GM12878 (cell line): ENCODE results near the gene SEPTIN14. TPM values are rescaled to one million over a fixed set of nuclear protein-coding genes. Genes with fewer than 3 reads are reported as not detected.
"Not testable (repeated sequence)": the region's sequence is repeated elsewhere in the genome, so short reads cannot be mapped to it uniquely, and the experiment has no call there.

Source experiments
- ATAC-seq: fragments of 200-7000 bp; cut with Tn5 transposase; 3 replicates; pipeline ENCODE4 v1.9.1; 2020; ENCODE audit warnings: mild to moderate bottlenecking, moderate library complexity
- BruUV-seq: library from RNA; stranded (reverse); fragments of 400-500 nt; replicated peaks from 2 replicates; lab custom pipeline; 2021; lab: Mats Ljungman, UMichigan
- CTCF ChIA-PET: fragments of 300-600 bp; sonication (Branson Sonifier 250); formaldehyde crosslinking; extraction: SDS; loops from one replicate; lab custom pipeline; 2021; ENCODE audit warnings: inconsistent platforms; lab: Yijun Ruan, JAX
- POLR2A ChIA-PET: fragments of 350-600 bp; formaldehyde crosslinking; extraction: SDS; loops from one replicate; lab custom pipeline; 2021; ENCODE audit warnings: inconsistent platforms; lab: Charles Lee
- RAD21 ChIA-PET: fragments of 300-600 bp; sonication (Branson Sonifier 250); formaldehyde crosslinking; loops from one replicate; lab custom pipeline; 2023; ENCODE audit warnings: antibody characterized with exemption; ENCODE audit not compliant: unreplicated experiment; lab: Charles Lee
- SMC1A ChIA-PET: fragments of 300-600 bp; sonication (Branson Sonifier 250); formaldehyde crosslinking; loops from one replicate; lab custom pipeline; 2023; ENCODE audit not compliant: unreplicated experiment, uncharacterized antibody; lab: Charles Lee
- DNase-seq: peaks from one replicate; pipeline ENCODE4 v3.0.0-alpha.2; 2011; ENCODE audit warnings: low read depth, low spot score
- FAIRE-seq: peaks from 3 replicates; lab custom pipeline; 2011; peaks lifted over from hg19 to GRCh38; lab: Jason Lieb, UNC
- H2AFZ ChIP-seq: 2 replicates; pipeline ENCODE4 v1.6.0; 2011; ENCODE audit warnings: low read depth, low read length, control low read depth; ENCODE audit not compliant: control insufficient read depth
- H3K27ac ChIP-seq: 2 replicates; pipeline ENCODE4 v1.5.1; 2011; ENCODE audit warnings: control low read depth; ENCODE audit not compliant: control insufficient read depth, insufficient read depth
- H3K27me3 ChIP-seq, 2 experiments: replicated peaks in 1 of 2; 2 replicates each; pipeline versions ENCODE4 v1.6.0 to v1.6.1; 2011; ENCODE audit warnings: low read length in 1 of 2; ENCODE audit not compliant: control insufficient read depth in 2 of 2, insufficient read depth in 2 of 2
- H3K36me3 ChIP-seq, 2 experiments: 2 replicates each; pipeline ENCODE4 v1.5.1; 2011; ENCODE audit warnings: low read length in 1 of 2; ENCODE audit not compliant: control insufficient read depth in 2 of 2, insufficient read depth in 2 of 2
- H3K4me1 ChIP-seq: 2 replicates; pipeline ENCODE4 v1.6.1; 2011; ENCODE audit warnings: mild to moderate bottlenecking, low read length, moderate library complexity, mixed read lengths; ENCODE audit not compliant: control insufficient read depth, insufficient read depth
- H3K4me2 ChIP-seq: 2 replicates; pipeline ENCODE4 v1.6.0; 2011; ENCODE audit warnings: control low read depth; ENCODE audit not compliant: control insufficient read depth, insufficient read depth
- H3K4me3 ChIP-seq: fragments of 200-600 bp; sonication (generic); 2 replicates; pipeline ENCODE4 v1.5.1; 2016
- H3K79me2 ChIP-seq: 2 replicates; pipeline ENCODE4 v1.6.0; 2011; ENCODE audit warnings: low read length; ENCODE audit not compliant: control insufficient read depth, insufficient read depth
- H3K9ac ChIP-seq: 2 replicates; pipeline ENCODE4 v1.8.0; 2011; ENCODE audit warnings: low read length, control low read depth, mixed read lengths; ENCODE audit not compliant: control insufficient read depth, insufficient read depth
- H3K9me3 ChIP-seq: replicated peaks from 3 replicates; pipeline ENCODE4 v1.5.1; 2011; ENCODE audit warnings: mild to moderate bottlenecking, low read length; ENCODE audit not compliant: control insufficient read depth, insufficient read depth
- H4K20me1 ChIP-seq: 2 replicates; pipeline ENCODE4 v1.6.0; 2011; ENCODE audit not compliant: control insufficient read depth, insufficient read depth
- ATF7 ChIP-seq: fragments of 450-650 bp; IDR thresholded peaks from 2 replicates; pipeline ENCODE4 v1.6.1; 2016; ENCODE audit warnings: low read depth, mild to moderate bottlenecking
- CBX5 ChIP-seq: sonication (generic); IDR thresholded peaks from 2 replicates; pipeline ENCODE4 v1.6.1; 2016; ENCODE audit warnings: low read depth, moderate library complexity, mild to moderate bottlenecking, inconsistent platforms
- EED ChIP-seq: sonication (generic); IDR thresholded peaks from 2 replicates; pipeline ENCODE4 v1.6.1; 2016; ENCODE audit warnings: antibody characterized with exemption, low read depth
- EP300 ChIP-seq, 2 experiments: fragments of 150-350 bp in 1 of 2; IDR thresholded peaks; 2 replicates each; pipeline ENCODE4 v1.6.1; 2011 to 2012; ENCODE audit warnings: low read depth in 2 of 2, low read length in 2 of 2, borderline replicate concordance in 1 of 2, improper control_type of control experiment in 1 of 2, inconsistent platforms in 1 of 2; ENCODE audit not compliant: control insufficient read depth in 1 of 2
- ESRRA ChIP-seq: IDR thresholded peaks from 2 replicates; pipeline ENCODE4 v1.6.1; 2012; ENCODE audit warnings: mild to moderate bottlenecking, low read length, improper control_type of control experiment
- FOXK2 ChIP-seq: fragments of 450-650 bp; IDR thresholded peaks from 2 replicates; pipeline ENCODE4 v1.6.1; 2017; ENCODE audit warnings: mild to moderate bottlenecking, moderate library complexity
- IKZF1 ChIP-seq: fragments of 450-650 bp; conservative IDR thresholded peaks from 2 replicates; pipeline ENCODE4 v1.6.1; 2017; ENCODE audit warnings: antibody characterized with exemption, mild to moderate bottlenecking
- MTA3 ChIP-seq: IDR thresholded peaks from 2 replicates; pipeline ENCODE4 v1.6.1; 2012; ENCODE audit warnings: low read length, inconsistent platforms, borderline replicate concordance
- PAX5 ChIP-seq: IDR thresholded peaks from 2 replicates; pipeline ENCODE4 v1.6.1; 2011; ENCODE audit warnings: low read depth, low read length, borderline replicate concordance
- RUNX3 ChIP-seq: IDR thresholded peaks from 2 replicates; pipeline ENCODE4 v1.6.1; 2012; ENCODE audit warnings: low read length, inconsistent platforms
- ZNF384 ChIP-seq: IDR thresholded peaks from 2 replicates; pipeline ENCODE4 v1.6.1; 2012; ENCODE audit warnings: low read depth, mild to moderate bottlenecking, low read length, improper control_type of control experiment, borderline replicate concordance
- WGBS: methylation state at CpG from one replicate; pipeline ENCODE4 v1.1.6; 2016; ENCODE audit warnings: low lambda C conversion rate; ENCODE audit not compliant: insufficient replicate concordance, insufficient coverage; ENCODE audit errors: missing lambda C conversion rate; 5-methylcytosine and 5-hydroxymethylcytosine counted together
- in situ Hi-C: fragments of 300-500 bp; cut with MboI; formaldehyde crosslinking; loops from 9 replicates; pipeline ENCODE4 v1.14.3; 2018; ENCODE audit warnings: mixed read lengths
- intact Hi-C: fragments of 100-400 bp; cut with micrococcal nuclease; formaldehyde crosslinking; loops from one replicate; pipeline ENCODE4 v1.14.2; 2022; ENCODE audit not compliant: unreplicated experiment
- polyA plus RNA-seq, 11 experiments: library from polyadenylated mRNA; depleted of rRNA in 4 of 11; unstranded in 6 of 11; stranded (reverse) in 5 of 11; fragments of >200 nt; fragmentation: Nextera tagmentation in 4 of 11; fragmentation: Illumina TruSeq in 1 of 11; extraction: Ambion mirVana in 4 of 11; extraction: Trizol in 1 of 11; gene quantifications; 1 replicate in 1 of 11; 2 replicates in 10 of 11; pipeline versions ENCODE4 v1.2.1 to v1.2.3, GENCODE V29; 2011 to 2016; ENCODE audit warnings: inconsistent platforms in 2 of 11, missing spikeins in 2 of 11, low read depth in 1 of 11
- total RNA-seq, 4 experiments: library from RNA; depleted of rRNA in 3 of 4; stranded (reverse); fragments of >200 nt in 3 of 4; fragmentation: Illumina TruSeq in 1 of 4; extraction: Trizol in 1 of 4; gene quantifications; 2 replicates each; pipeline versions ENCODE4 v1.2.1 to v1.2.3, GENCODE V29; 2013 to 2021
- TF ChIP-seq, protein P1 (sequence below): fragments of 450-650 bp; conservative IDR thresholded peaks from 2 replicates; pipeline ENCODE4 v1.6.1; 2017; ENCODE audit warnings: mild to moderate bottlenecking, moderate library complexity
- TF ChIP-seq, protein P2 (sequence below): IDR thresholded peaks from 2 replicates; pipeline ENCODE4 v1.6.1; 2012; ENCODE audit warnings: low read depth, low read length, improper control_type of control experiment

The SEPTIN14 gene
- total and polyA plus RNA-seq, 10 of the 15 experiments (the other 5 are each of a cell fraction or from before 2014, with no cell fraction given), result 0.01 TPM; not detected in 9

DNA sequence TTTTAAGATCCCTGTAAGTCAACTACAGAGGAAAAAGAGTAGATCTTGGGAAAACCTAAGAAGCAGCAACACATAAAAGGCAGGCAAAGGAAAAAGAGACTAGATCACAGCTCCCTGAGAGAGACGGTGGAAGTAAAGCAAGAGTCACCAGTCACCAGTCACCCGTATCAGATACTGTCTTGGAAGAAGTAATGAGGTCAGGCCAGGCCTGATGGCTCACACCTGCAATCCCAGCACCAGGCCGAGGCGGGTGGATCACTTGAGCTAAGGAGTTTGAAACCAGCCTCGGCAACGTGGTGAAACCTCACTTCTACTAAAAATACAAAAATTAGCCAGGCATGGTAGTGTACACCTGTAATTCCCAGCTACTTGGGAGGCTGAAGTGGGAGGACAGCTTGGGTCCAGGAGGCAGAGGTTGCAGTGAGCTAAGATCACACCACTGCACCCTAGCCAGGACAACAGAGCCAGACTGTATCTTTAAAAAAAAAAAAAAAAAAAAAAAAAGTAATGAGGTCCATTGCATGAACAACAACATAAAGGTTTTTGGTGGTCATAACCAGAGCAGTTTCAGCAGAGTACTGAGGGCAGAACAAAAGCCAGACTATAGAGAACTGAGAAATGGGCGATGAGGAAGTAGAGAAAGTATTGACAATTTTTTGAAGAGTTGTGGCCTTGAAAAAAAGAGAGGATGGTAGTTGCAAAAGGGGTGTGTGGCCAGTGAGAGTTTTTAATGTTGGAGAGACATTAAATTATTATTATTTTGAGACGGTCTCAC, 41.6 kb upstream of the SEPTIN14 start (continued):
- TF ChIP-seq PAX5, result 0 out of 2 replicates have a peak, but pooled peaks have one; percentile 29
- TF ChIP-seq ZNF384, result peak; percentile 93
- peak; percentile 68 for TF ChIP-seq RUNX3
- peak; percentile 51 for TF ChIP-seq ATF7
- TF ChIP-seq IKZF1, result no peak

DNA sequence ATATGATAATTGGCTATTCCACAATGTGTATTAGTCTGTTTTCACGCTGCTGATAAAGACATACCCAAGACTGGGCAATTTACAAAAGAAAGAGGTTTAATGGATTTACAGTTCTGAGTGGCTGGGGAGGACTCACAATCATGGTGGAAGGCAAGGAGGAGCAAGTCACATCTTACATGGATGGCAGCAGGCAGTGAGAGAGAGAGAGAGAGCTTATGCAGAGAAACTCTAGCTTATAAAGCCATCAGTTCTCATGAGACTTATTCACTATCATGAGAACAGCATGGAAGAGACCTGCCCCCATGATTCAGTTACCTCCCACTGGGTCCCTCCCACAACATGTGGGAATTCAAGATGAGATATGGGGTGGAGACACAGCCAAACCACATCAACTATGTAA, 38.5 kb upstream of the SEPTIN14 start:
- H3K9me3 ChIP-seq, H3K27me3 ChIP-seq, H3K4me3 ChIP-seq, H2AFZ ChIP-seq, SMC1A ChIA-PET, H3K36me3 ChIP-seq, H3K79me2 ChIP-seq, H4K20me1 ChIP-seq, H3K27ac ChIP-seq, POLR2A ChIA-PET, in situ Hi-C loops, BruUV-seq, FAIRE-seq, H3K4me2 ChIP-seq, DNase-seq, CTCF ChIA-PET, H3K9ac ChIP-seq, ATAC-seq: not testable (repeated sequence)
- intact Hi-C loops, result loop anchor here (5.0 kb wide), 1 partner anchor 51 kb away; the partner anchor contains the start of gene MRPS17
- peaks cover 11% of the 10 kb centered on the region; the same call in 1 of the 2 replicates for H3K4me1 ChIP-seq
- 32% methylated on average over 1 of the region's 1 CpG for WGBS
- RAD21 ChIA-PET, result interaction anchor here (0.6 kb wide), 1 partner anchor 22 kb away, joined by 4 read pairs; no protein-coding TSS in a partner anchor

DNA sequence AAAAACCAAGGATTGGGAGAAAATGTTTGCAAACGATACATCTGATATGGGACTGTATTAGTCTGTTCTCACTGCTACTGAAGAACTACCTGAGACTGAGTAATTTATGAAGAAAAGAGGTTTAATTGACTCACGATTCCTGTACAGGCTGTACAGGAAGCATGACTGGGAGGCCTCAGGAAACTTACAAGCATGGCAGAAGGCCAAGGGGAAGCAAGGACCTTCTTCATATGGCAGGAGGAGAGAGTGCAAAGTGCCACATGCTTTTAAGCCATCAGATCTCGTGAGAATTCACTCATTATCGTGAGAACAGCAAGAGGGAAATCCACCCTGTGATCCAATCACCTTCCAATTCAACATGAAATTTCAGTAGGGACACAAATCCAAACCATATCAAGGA, 35.7 kb upstream of the SEPTIN14 start:
- ATAC-seq (no peak), DNase-seq (no peak), FAIRE-seq (no peak)
- H3K4me3 ChIP-seq, result no peak overlapping the region
- no peaks in the 10 kb centered on the region for H4K20me1 ChIP-seq
- H3K9me3 ChIP-seq, result no peaks in the 10 kb centered on the region; the same call in 2 of the 3 replicates
- no TSS peak for BruUV-seq
- in situ Hi-C loops, result loop anchor here (25.0 kb wide), 1 partner anchor 1136 kb away; the partner anchor contains the start of gene SEC61G
- H3K4me1 ChIP-seq, result peaks cover 2% of the 10 kb centered on the region; the same call in 1 of the 2 replicates
- WGBS, result 56% methylated on average over 4 of the region's 4 CpGs
- no peak overlapping the region for H3K4me2 ChIP-seq
- H3K79me2 ChIP-seq, result no peaks in the 10 kb centered on the region
- H3K9ac ChIP-seq, result no peak overlapping the region
- no peak overlapping the region for H3K27ac ChIP-seq
- no peaks in the 10 kb centered on the region for H3K27me3 ChIP-seq
- ChIA-PET POLR2A (no interaction called here), SMC1A (no interaction called here), CTCF (no interaction called here), RAD21 (no interaction called here)
- H3K36me3 ChIP-seq, result no peaks in the 10 kb centered on the region
- H2AFZ ChIP-seq, result no peak overlapping the region
- intact Hi-C loops, result no loop called here
- no peak for TF ChIP-seq EED
- TF ChIP-seq EP300 (IDR thresholded peaks at IDR 0.05; ENCODE audit: borderline replicate concordance in 1 of 2, control insufficient read depth in 1 of 2, low read depth in 2 of 2, low read length in 2 of 2), result no peak
- TF ChIP-seq, protein P1, sequence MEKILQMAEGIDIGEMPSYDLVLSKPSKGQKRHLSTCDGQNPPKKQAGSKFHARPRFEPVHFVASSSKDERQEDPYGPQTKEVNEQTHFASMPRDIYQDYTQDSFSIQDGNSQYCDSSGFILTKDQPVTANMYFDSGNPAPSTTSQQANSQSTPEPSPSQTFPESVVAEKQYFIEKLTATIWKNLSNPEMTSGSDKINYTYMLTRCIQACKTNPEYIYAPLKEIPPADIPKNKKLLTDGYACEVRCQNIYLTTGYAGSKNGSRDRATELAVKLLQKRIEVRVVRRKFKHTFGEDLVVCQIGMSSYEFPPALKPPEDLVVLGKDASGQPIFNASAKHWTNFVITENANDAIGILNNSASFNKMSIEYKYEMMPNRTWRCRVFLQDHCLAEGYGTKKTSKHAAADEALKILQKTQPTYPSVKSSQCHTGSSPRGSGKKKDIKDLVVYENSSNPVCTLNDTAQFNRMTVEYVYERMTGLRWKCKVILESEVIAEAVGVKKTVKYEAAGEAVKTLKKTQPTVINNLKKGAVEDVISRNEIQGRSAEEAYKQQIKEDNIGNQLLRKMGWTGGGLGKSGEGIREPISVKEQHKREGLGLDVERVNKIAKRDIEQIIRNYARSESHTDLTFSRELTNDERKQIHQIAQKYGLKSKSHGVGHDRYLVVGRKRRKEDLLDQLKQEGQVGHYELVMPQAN, result no peak
- TF ChIP-seq ESRRA, result no peak
- TF ChIP-seq FOXK2, result no peak
- TF ChIP-seq, protein P2, sequence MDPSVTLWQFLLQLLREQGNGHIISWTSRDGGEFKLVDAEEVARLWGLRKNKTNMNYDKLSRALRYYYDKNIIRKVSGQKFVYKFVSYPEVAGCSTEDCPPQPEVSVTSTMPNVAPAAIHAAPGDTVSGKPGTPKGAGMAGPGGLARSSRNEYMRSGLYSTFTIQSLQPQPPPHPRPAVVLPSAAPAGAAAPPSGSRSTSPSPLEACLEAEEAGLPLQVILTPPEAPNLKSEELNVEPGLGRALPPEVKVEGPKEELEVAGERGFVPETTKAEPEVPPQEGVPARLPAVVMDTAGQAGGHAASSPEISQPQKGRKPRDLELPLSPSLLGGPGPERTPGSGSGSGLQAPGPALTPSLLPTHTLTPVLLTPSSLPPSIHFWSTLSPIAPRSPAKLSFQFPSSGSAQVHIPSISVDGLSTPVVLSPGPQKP, result no peak
- TF ChIP-seq MTA3, result no peak
- no peak for TF ChIP-seq CBX5
